Mucosa of gallbladder (tissue), 1 donor: Measurements from ENCODE around the gene SVEP1. TPM values are rescaled to one million over a fixed set of nuclear protein-coding genes. Genes with fewer than 3 reads are reported as not detected.
"Not testable (repeated sequence)": the region's sequence is repeated elsewhere in the genome, so short reads cannot be mapped to it uniquely, and the experiment has no call there.

Experiments used
- DNase-seq: peaks from one replicate; pipeline ENCODE4 v3.0.0-alpha.2; 2020; ENCODE audit warnings: low spot score
- total RNA-seq: library from RNA; stranded (reverse); gene quantifications from one replicate; pipeline ENCODE4 v1.2.1, GENCODE V29; 2021
- donor health status: DM: no; HTN: no; CAD: no.

SVEP1 gene
- total RNA-seq, 1 donor from 2014 or later, result 13.1 TPM

GRCh38 chr9:110578575-110579033 is 937 bp downstream of the SVEP1 start:
- no peak for DNase-seq

- DNase-seq, result no peak
These were observed 3.6 kb downstream of the SVEP1 start for GRCh38 chr9:110575945-110576344.

GRCh38 chr9:110575169-110575568 is 4.4 kb downstream of the SVEP1 start:
- no peak for DNase-seq

- DNase-seq, result no peak
These were observed 6.2 kb downstream of the SVEP1 start for GRCh38 chr9:110573305-110573704.

- DNase-seq, result no peak
These were observed 7.6 kb downstream of the SVEP1 start for GRCh38 chr9:110571801-110572483.

- DNase-seq, result no peak
These were observed 13.4 kb downstream of the SVEP1 start for GRCh38 chr9:110566156-110566555.

- DNase-seq, result no peak
These were observed 17.7 kb downstream of the SVEP1 start for GRCh38 chr9:110561826-110562225.

GRCh38 chr9:110559869-110560268 is 19.7 kb downstream of the SVEP1 start:
- DNase-seq, result no peak

GRCh38 chr9:110555551-110556331 is 23.8 kb downstream of the SVEP1 start:
- peak; percentile 46 for DNase-seq

GRCh38 chr9:110546411-110546871 is 33.1 kb downstream of the SVEP1 start:
- DNase-seq, result no peak

- no peak for DNase-seq
These were observed 33.8 kb downstream of the SVEP1 start for GRCh38 chr9:110545705-110546104.

GRCh38 chr9:110543631-110544051 is 35.9 kb downstream of the SVEP1 start:
- no peak for DNase-seq

- no peak for DNase-seq
These were observed 37.6 kb downstream of the SVEP1 start for GRCh38 chr9:110541950-110542349.

GRCh38 chr9:110538647-110539041 is 40.9 kb downstream of the SVEP1 start:
- no peak for DNase-seq

GRCh38 chr9:110537841-110538646 is 41.5 kb downstream of the SVEP1 start:
- DNase-seq, result no peak

GRCh38 chr9:110536822-110537221 is 42.7 kb downstream of the SVEP1 start:
- no peak for DNase-seq

GRCh38 chr9:110534162-110534561 is 45.4 kb downstream of the SVEP1 start:
- not testable (repeated sequence) for DNase-seq

GRCh38 chr9:110532908-110533665 is 46.5 kb downstream of the SVEP1 start:
- no peak for DNase-seq

GRCh38 chr9:110531776-110532175 is 47.8 kb downstream of the SVEP1 start:
- DNase-seq, result no peak

GRCh38 chr9:110531241-110531640 is 48.3 kb downstream of the SVEP1 start:
- not testable (repeated sequence) for DNase-seq

GRCh38 chr9:110528645-110529044 is 50.9 kb downstream of the SVEP1 start:
- no peak for DNase-seq
